ENCODE data around the gene INSYN2B. TPM values are rescaled to one million over a fixed set of nuclear protein-coding genes. Genes with fewer than 3 reads are reported as not detected.

INSYN2B gene
- total and polyA plus RNA-seq, 2 of the 8 experiments (the other 6 are each of a cell fraction or from before 2014, with no cell fraction given) = not detected

DNA sequence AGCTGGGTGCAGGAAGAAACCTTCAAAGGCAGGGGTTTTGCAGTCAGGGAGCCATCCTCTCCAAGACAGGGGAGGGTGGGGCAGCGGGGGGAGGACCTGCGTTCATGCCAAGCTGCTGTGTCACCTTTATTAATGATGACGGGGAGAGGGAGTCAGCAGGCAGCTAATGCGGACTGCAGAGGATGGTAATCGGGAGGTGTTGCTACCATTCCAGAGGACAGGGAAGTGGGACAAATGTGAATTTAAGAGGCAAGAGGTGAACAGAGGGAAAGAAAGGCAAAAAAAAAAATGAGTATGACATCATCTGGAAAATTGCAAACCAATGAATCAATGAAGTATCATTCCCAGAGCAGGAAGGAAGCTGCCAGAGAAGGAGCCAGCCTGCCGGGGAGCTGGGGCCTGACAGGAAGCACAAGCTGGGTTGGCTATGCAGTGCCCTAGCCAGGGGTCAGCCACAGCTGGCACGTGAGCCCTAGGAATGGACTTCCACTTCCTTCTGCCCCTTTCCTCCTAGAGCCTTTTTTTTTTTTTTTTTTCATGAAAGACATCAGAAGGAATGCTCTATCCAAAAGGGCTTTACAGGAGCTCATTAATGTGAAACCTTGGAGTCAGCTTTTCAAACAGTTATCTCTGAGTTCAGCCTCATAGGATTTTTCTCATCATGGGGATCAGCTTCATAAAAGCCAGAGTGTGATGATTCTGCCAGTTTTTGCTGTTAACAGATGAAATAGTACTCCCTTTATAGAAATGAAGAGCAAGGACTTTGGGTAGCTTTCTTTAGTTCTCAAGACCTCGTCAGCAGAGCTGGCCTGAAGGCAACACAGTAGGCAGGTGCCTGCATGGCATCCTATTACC, 9.2 kb downstream of the INSYN2B start (continued):
- TF ChIP-seq, protein P1, sequence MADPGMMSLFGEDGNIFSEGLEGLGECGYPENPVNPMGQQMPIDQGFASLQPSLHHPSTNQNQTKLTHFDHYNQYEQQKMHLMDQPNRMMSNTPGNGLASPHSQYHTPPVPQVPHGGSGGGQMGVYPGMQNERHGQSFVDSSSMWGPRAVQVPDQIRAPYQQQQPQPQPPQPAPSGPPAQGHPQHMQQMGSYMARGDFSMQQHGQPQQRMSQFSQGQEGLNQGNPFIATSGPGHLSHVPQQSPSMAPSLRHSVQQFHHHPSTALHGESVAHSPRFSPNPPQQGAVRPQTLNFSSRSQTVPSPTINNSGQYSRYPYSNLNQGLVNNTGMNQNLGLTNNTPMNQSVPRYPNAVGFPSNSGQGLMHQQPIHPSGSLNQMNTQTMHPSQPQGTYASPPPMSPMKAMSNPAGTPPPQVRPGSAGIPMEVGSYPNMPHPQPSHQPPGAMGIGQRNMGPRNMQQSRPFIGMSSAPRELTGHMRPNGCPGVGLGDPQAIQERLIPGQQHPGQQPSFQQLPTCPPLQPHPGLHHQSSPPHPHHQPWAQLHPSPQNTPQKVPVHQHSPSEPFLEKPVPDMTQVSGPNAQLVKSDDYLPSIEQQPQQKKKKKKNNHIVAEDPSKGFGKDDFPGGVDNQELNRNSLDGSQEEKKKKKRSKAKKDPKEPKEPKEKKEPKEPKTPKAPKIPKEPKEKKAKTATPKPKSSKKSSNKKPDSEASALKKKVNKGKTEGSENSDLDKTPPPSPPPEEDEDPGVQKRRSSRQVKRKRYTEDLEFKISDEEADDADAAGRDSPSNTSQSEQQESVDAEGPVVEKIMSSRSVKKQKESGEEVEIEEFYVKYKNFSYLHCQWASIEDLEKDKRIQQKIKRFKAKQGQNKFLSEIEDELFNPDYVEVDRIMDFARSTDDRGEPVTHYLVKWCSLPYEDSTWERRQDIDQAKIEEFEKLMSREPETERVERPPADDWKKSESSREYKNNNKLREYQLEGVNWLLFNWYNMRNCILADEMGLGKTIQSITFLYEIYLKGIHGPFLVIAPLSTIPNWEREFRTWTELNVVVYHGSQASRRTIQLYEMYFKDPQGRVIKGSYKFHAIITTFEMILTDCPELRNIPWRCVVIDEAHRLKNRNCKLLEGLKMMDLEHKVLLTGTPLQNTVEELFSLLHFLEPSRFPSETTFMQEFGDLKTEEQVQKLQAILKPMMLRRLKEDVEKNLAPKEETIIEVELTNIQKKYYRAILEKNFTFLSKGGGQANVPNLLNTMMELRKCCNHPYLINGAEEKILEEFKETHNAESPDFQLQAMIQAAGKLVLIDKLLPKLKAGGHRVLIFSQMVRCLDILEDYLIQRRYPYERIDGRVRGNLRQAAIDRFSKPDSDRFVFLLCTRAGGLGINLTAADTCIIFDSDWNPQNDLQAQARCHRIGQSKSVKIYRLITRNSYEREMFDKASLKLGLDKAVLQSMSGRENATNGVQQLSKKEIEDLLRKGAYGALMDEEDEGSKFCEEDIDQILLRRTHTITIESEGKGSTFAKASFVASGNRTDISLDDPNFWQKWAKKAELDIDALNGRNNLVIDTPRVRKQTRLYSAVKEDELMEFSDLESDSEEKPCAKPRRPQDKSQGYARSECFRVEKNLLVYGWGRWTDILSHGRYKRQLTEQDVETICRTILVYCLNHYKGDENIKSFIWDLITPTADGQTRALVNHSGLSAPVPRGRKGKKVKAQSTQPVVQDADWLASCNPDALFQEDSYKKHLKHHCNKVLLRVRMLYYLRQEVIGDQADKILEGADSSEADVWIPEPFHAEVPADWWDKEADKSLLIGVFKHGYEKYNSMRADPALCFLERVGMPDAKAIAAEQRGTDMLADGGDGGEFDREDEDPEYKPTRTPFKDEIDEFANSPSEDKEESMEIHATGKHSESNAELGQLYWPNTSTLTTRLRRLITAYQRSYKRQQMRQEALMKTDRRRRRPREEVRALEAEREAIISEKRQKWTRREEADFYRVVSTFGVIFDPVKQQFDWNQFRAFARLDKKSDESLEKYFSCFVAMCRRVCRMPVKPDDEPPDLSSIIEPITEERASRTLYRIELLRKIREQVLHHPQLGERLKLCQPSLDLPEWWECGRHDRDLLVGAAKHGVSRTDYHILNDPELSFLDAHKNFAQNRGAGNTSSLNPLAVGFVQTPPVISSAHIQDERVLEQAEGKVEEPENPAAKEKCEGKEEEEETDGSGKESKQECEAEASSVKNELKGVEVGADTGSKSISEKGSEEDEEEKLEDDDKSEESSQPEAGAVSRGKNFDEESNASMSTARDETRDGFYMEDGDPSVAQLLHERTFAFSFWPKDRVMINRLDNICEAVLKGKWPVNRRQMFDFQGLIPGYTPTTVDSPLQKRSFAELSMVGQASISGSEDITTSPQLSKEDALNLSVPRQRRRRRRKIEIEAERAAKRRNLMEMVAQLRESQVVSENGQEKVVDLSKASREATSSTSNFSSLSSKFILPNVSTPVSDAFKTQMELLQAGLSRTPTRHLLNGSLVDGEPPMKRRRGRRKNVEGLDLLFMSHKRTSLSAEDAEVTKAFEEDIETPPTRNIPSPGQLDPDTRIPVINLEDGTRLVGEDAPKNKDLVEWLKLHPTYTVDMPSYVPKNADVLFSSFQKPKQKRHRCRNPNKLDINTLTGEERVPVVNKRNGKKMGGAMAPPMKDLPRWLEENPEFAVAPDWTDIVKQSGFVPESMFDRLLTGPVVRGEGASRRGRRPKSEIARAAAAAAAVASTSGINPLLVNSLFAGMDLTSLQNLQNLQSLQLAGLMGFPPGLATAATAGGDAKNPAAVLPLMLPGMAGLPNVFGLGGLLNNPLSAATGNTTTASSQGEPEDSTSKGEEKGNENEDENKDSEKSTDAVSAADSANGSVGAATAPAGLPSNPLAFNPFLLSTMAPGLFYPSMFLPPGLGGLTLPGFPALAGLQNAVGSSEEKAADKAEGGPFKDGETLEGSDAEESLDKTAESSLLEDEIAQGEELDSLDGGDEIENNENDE (IDR thresholded peaks at IDR 0.05; ENCODE audit: insufficient replicate concordance, low read length) = no peak
